Trophoblast cell (in vitro differentiated cells and primary cell): ENCODE data around the gene C10orf88.
A peak's percentile ranks its signal among the peaks of the same experiment; 100 is the strongest.

ENCODE experiments used
- DNase-seq, 2 donors: peaks; one replicate each; pipeline ENCODE4 v3.0.0-alpha.2; 2016
- H2AFZ ChIP-seq: 2 replicates; pipeline ENCODE4 v1.6.1; 2013; ENCODE audit warnings: low read length, moderate library complexity, mild to moderate bottlenecking; ENCODE audit not compliant: insufficient read depth, poor library complexity
- H2AK5ac ChIP-seq: 2 replicates; pipeline ENCODE4 v1.6.1; 2013; ENCODE audit warnings: mild to moderate bottlenecking, low read length
- H2BK120ac ChIP-seq: 2 replicates; pipeline ENCODE4 v1.6.1; 2013; ENCODE audit warnings: low read length, mild to moderate bottlenecking, moderate library complexity; ENCODE audit not compliant: insufficient read depth, poor library complexity
- H2BK12ac ChIP-seq: 2 replicates; pipeline ENCODE4 v1.6.1; 2013; ENCODE audit warnings: mild to moderate bottlenecking, low read length, moderate library complexity
- H2BK5ac ChIP-seq: 2 replicates; pipeline ENCODE4 v1.6.1; 2013; ENCODE audit warnings: low read length, low read depth, moderate library complexity, mild to moderate bottlenecking; ENCODE audit not compliant: poor library complexity
- H3K14ac ChIP-seq: 2 replicates; pipeline ENCODE4 v1.6.1; 2013; ENCODE audit warnings: mild to moderate bottlenecking, low read length
- H3K18ac ChIP-seq: 2 replicates; pipeline ENCODE4 v1.6.1; 2013; ENCODE audit warnings: mild to moderate bottlenecking, low read length
- H3K23ac ChIP-seq: 2 replicates; pipeline ENCODE4 v1.6.1; 2013; ENCODE audit warnings: low read length
- H3K27ac ChIP-seq: 2 replicates; pipeline ENCODE4 v1.5.1; 2013; ENCODE audit warnings: low read depth, mild to moderate bottlenecking, inconsistent platforms, low read length, moderate library complexity
- H3K27me3 ChIP-seq: 2 replicates; pipeline ENCODE4 v1.6.1; 2013; ENCODE audit warnings: inconsistent platforms, mild to moderate bottlenecking, low read length, moderate library complexity; ENCODE audit not compliant: insufficient read depth
- H3K36me3 ChIP-seq, 2 experiments: 1 replicate in 1 of 2; 2 replicates in 1 of 2; pipeline ENCODE4 v1.6.1; 2013; ENCODE audit warnings: low read length in 2 of 2, mild to moderate bottlenecking in 2 of 2, moderate library complexity in 1 of 2; ENCODE audit not compliant: insufficient read depth in 2 of 2, control insufficient read depth in 1 of 2
- H3K4ac ChIP-seq: 2 replicates; pipeline ENCODE4 v1.6.1; 2013; ENCODE audit warnings: low read depth, mild to moderate bottlenecking, low read length, moderate library complexity
- H3K4me1 ChIP-seq, 2 experiments: 1 replicate in 1 of 2; 2 replicates in 1 of 2; pipeline ENCODE4 v1.6.1; 2013; ENCODE audit warnings: low read length in 2 of 2, mild to moderate bottlenecking in 2 of 2, moderate library complexity in 1 of 2; ENCODE audit not compliant: insufficient read depth in 2 of 2, control insufficient read depth in 1 of 2
- H3K4me2 ChIP-seq: 2 replicates; pipeline ENCODE4 v1.6.1; 2013; ENCODE audit warnings: inconsistent platforms, mild to moderate bottlenecking, low read length, moderate library complexity
- H3K4me3 ChIP-seq: 2 replicates; pipeline ENCODE4 v1.5.1; 2013; ENCODE audit warnings: mild to moderate bottlenecking, low read depth, low read length, inconsistent platforms
- H3K79me1 ChIP-seq: one replicate; pipeline ENCODE4 v1.6.1; 2013; ENCODE audit warnings: low read length
- H3K79me2 ChIP-seq: 2 replicates; pipeline ENCODE4 v1.6.1; 2013; ENCODE audit warnings: low read length, mild to moderate bottlenecking; ENCODE audit not compliant: control insufficient read depth, insufficient read depth, poor library complexity
- H3K9ac ChIP-seq: 2 replicates; pipeline ENCODE4 v1.6.1; 2013; ENCODE audit warnings: mild to moderate bottlenecking, low read length
- H3K9me3 ChIP-seq: 2 replicates; pipeline ENCODE4 v1.6.1; 2013; ENCODE audit warnings: low read depth, mild to moderate bottlenecking, control low read depth, inconsistent platforms, low read length; ENCODE audit not compliant: insufficient read depth
- H4K12ac ChIP-seq: 2 replicates; pipeline ENCODE4 v1.6.1; 2013; ENCODE audit warnings: low read depth, mild to moderate bottlenecking, low read length, moderate library complexity
- H4K8ac ChIP-seq: 2 replicates; pipeline ENCODE4 v1.6.1; 2013; ENCODE audit warnings: low read depth, mild to moderate bottlenecking, low read length, moderate library complexity
- H4K91ac ChIP-seq: one replicate; pipeline ENCODE4 v1.6.1; 2013; ENCODE audit warnings: low read depth, mild to moderate bottlenecking, low read length, moderate library complexity
- WGBS: extraction: QIAGEN DNeasy Blood & Tissue Kit; methylation state at CpG from one replicate; pipeline ENCODE4 v1.1.7; 2013; ENCODE audit warnings: missing lambda C conversion rate; ENCODE audit not compliant: insufficient read length, insufficient coverage; ENCODE audit errors: extremely low coverage; 5-methylcytosine and 5-hydroxymethylcytosine counted together

Gene C10orf88

DNA sequence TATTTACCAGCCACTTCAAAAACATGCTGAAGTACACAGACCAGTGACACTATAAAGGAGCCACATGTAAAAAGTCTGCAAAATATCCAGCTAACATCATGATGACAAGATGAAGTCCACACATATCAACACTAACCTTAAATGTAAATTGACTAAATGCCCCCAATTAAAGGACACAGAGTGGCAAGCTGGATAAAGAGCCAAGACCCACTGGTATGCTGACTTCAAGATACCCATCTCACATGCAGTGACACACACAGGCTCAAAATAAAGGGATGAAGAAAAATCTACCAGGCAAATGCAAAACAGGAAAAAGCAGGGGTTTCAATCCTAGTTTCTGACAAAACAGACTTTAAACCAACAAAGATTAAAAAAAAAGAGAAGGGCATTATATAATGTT, 12.9 kb upstream of the C10orf88 start:
- Histone ChIP-seq H2AFZ (no peak overlapping the region), H3K14ac (no peak overlapping the region), H3K4me3 (no peak overlapping the region), H4K8ac (no peak overlapping the region), H2AK5ac (no peak overlapping the region), H3K79me1 (no peaks in the 10 kb centered on the region), H3K9ac (no peak overlapping the region), H3K4me2 (no peak overlapping the region), H3K23ac (no peak overlapping the region), H4K91ac (no peak overlapping the region), H3K27me3 (no peaks in the 10 kb centered on the region), H3K4ac (no peak overlapping the region), H2BK120ac (no peak overlapping the region), H3K18ac (no peak overlapping the region), H2BK12ac (no peak overlapping the region), H4K12ac (no peak overlapping the region), H3K27ac (no peak overlapping the region), H2BK5ac (no peak overlapping the region), H3K79me2 (no peaks in the 10 kb centered on the region), H3K9me3 (peaks cover 4% of the 10 kb centered on the region), H3K36me3 (no peaks in the 10 kb centered on the region), H3K4me1 (no peaks in the 10 kb centered on the region)
- DNase-seq = no peak

GRCh38 chr10:122962405-122962804, 8.4 kb upstream of the C10orf88 start:
- Histone ChIP-seq H2BK120ac (no peak overlapping the region), H3K27me3 (no peaks in the 10 kb centered on the region), H2BK5ac (no peak overlapping the region), H3K36me3 (no peaks in the 10 kb centered on the region), H4K12ac (no peak overlapping the region), H3K79me1 (no peaks in the 10 kb centered on the region), H3K23ac (no peak overlapping the region), H3K4me3 (no peak overlapping the region), H3K9ac (no peak overlapping the region), H3K4ac (no peak overlapping the region), H3K79me2 (no peaks in the 10 kb centered on the region), H4K91ac (no peak overlapping the region), H3K4me1 (no peaks in the 10 kb centered on the region), H4K8ac (no peak overlapping the region), H3K14ac (no peak overlapping the region), H2AK5ac (no peak overlapping the region), H3K4me2 (no peak overlapping the region), H3K27ac (no peak overlapping the region), H2AFZ (no peak overlapping the region), H3K9me3 (peaks cover 4% of the 10 kb centered on the region), H3K18ac (no peak overlapping the region), H2BK12ac (no peak overlapping the region)
- WGBS = no CpG with 5 or more reads among the region's 3 CpGs
- DNase-seq = no peak

GRCh38 chr10:122957474-122957873, 3.4 kb upstream of the C10orf88 start:
- Histone ChIP-seq H3K23ac (no peak overlapping the region), H3K79me1 (peaks cover 6% of the 10 kb centered on the region), H3K14ac (no peak overlapping the region), H2AFZ (no peak overlapping the region), H2BK12ac (no peak overlapping the region), H4K8ac (no peak overlapping the region), H3K27ac (no peak overlapping the region), H3K18ac (no peak overlapping the region), H3K4ac (no peak overlapping the region), H3K4me1 (peaks cover 3% of the 10 kb centered on the region in 2 experiments), H3K27me3 (no peaks in the 10 kb centered on the region), H3K36me3 (no peaks in the 10 kb centered on the region), H2BK5ac (no peak overlapping the region), H2BK120ac (no peak overlapping the region), H3K4me3 (no peak overlapping the region), H3K9me3 (peaks cover 6% of the 10 kb centered on the region), H4K12ac (no peak overlapping the region), H3K79me2 (peaks cover 3% of the 10 kb centered on the region), H3K9ac (no peak overlapping the region), H3K4me2 (no peak overlapping the region), H4K91ac (no peak overlapping the region), H2AK5ac (no peak overlapping the region)
- no CpG with 5 or more reads among the region's 5 CpGs for WGBS
- DNase-seq = peak in 1 of 2 donors; percentile 20

- no peak overlapping the region for H2AFZ ChIP-seq
- H3K4me1 ChIP-seq = peaks cover 3% of the 10 kb centered on the region in 2 experiments
- H3K36me3 ChIP-seq = no peaks in the 10 kb centered on the region
Observed at GRCh38 chr10:122955892-122956291, 1.9 kb upstream of the C10orf88 start.

More at GRCh38 chr10:122955892-122956291, 1.9 kb upstream of the C10orf88 start:
- H2BK5ac ChIP-seq = no peak overlapping the region
- H3K9me3 ChIP-seq = peaks cover 6% of the 10 kb centered on the region
- no CpG with 5 or more reads among the region's 1 CpG for WGBS
- no peak overlapping the region for H4K8ac ChIP-seq
- no peak overlapping the region for H4K91ac ChIP-seq
- no peak for DNase-seq
- no peak overlapping the region for H3K23ac ChIP-seq
- H3K4me2 ChIP-seq = no peak overlapping the region
- no peak overlapping the region for H3K9ac ChIP-seq
- H2BK120ac ChIP-seq = no peak overlapping the region
- peaks cover 6% of the 10 kb centered on the region for H3K79me1 ChIP-seq
- no peak overlapping the region for H3K4ac ChIP-seq
- H3K14ac ChIP-seq = no peak overlapping the region
- no peak overlapping the region for H2AK5ac ChIP-seq
- no peak overlapping the region for H4K12ac ChIP-seq
- H3K4me3 ChIP-seq = no peak overlapping the region
- no peak overlapping the region for H3K18ac ChIP-seq
- H3K79me2 ChIP-seq = peaks cover 3% of the 10 kb centered on the region
- no peak overlapping the region for H2BK12ac ChIP-seq
- no peak overlapping the region for H3K27ac ChIP-seq
- H3K27me3 ChIP-seq = no peaks in the 10 kb centered on the region
